Epithelial cell of umbilical artery (primary cell): Measurements from ENCODE around the gene CHN2. TPM values are rescaled to one million over a fixed set of nuclear protein-coding genes. Genes with fewer than 3 reads are reported as not detected.

Source experiments
- total RNA-seq: library from RNA; depleted of rRNA; stranded (reverse); fragments of >200 nt; gene quantifications from 2 replicates; pipeline ENCODE4 v1.2.3, GENCODE V29; 2014

Gene CHN2
- total RNA-seq = under 0.01 TPM in 1 of 2 replicates, not detected in the other

GRCh38 chr7:29194594-29195427 lies at the start of gene CHN2:
TSS of gene CHN2 (plus strand) at chr7:29194775.

DNA sequence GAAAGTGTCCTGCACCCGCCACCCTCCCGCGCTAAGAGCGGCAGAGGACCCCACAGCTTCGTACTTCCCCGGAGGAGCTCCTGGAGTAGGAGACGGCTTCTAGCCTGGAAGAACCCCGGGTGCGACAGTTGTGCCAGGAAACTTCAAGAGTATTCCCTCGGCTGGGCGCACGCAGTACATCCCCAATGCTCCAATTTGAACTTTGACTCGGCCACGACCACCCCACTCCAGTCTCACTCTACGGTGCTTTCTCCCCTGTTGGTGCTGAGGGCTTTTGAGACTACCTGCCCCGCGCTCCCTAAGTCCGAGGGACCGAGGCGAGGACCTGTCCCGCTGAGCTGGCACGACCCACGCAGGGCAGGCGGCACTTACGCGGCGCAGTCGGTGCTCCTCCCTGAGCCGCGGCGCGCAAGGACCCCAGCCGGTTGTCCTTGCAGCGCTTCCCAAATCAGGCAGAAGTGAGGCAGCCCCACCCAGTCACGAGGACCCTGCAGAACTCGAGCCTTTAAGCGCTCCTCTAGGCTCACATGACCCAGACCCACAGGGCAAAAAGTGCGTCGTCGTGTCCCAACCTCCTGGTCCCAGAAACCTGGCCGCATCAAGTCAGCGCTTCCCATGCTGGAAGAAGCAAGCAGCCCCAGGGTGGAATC lies 48.4 kb upstream of the CHN2 start, which contains the start of gene CPVL:
CPVL (minus strand) TSS at position 481 of the 650 bp plus-strand sequence. CDS start 25,476 bp downstream, outside the sequence.

Other genes with a start within 250 kb of the CHN2 start
- 0.30 and 0.32 TPM in 2 replicates for gene TRIL, start 236.4 kb upstream of the CHN2 start, total RNA-seq
- gene CPVL, start 48.2 kb upstream of the CHN2 start, total RNA-seq = not detected in 2 replicates